Measurements from ENCODE around the gene SLC16A5. TPM values are rescaled to one million over a fixed set of nuclear protein-coding genes. Genes with fewer than 3 reads are reported as not detected.
A peak's percentile ranks its signal among the peaks of the same experiment; 100 is the strongest.
"Not testable (repeated sequence)": the region's sequence is repeated elsewhere in the genome, so short reads cannot be mapped to it uniquely, and the experiment has no call there.

The SLC16A5 gene
- total and polyA plus RNA-seq, 3 donors from 2014 or later, result 6.4 to 11.1 (median 6.9) TPM

- peaks cover 30% of the 10 kb centered on the region for H3K4me1 ChIP-seq
- WGBS, 2 donors, result 28 to 37% methylated on average over 5 of the region's 5 CpGs
- no peak overlapping the region for H3K4me3 ChIP-seq
- H3K36me3 ChIP-seq (ENCODE audit: low read depth, missing control alignments), result no peaks in the 10 kb centered on the region
- H3K27ac ChIP-seq, result peak overlapping the region; percentile 53 to 72
- DNase-seq, result no peak
- no peaks in the 10 kb centered on the region for H3K27me3 ChIP-seq
- H3K9me3 ChIP-seq, result no peaks in the 10 kb centered on the region
- intact Hi-C loops (cut with DNase I; ENCODE audit: low total_unique reads), result no loop called here
- TF ChIP-seq POLR2A (IDR thresholded peaks at IDR 0.05), result no peak
- no peak for TF ChIP-seq CTCF (IDR thresholded peaks at IDR 0.05)
These were observed 47.7 kb downstream of the SLC16A5 start for GRCh38 chr17:75135452-75135851.

GRCh38 chr17:75135946-75136345, 48.2 kb downstream of the SLC16A5 start:
- Histone ChIP-seq H3K36me3 (ENCODE audit: low read depth, missing control alignments) (no peaks in the 10 kb centered on the region), H3K4me1 (peaks cover 33% of the 10 kb centered on the region), H3K4me3 (no peak overlapping the region), H3K27me3 (no peaks in the 10 kb centered on the region), H3K27ac (peak overlapping the region; percentile 53 to 72), H3K9me3 (no peaks in the 10 kb centered on the region)
- WGBS, 2 donors, result 52 to 62% methylated on average over 8 of the region's 8 CpGs
- no peak for DNase-seq
- TF ChIP-seq POLR2A (IDR thresholded peaks at IDR 0.05), result no peak
- no peak for TF ChIP-seq CTCF (IDR thresholded peaks at IDR 0.05)
- intact Hi-C loops (cut with DNase I; ENCODE audit: low total_unique reads), result no loop called here

GRCh38 chr17:75137762-75138161, 50.0 kb downstream of the SLC16A5 start:
- H3K27ac ChIP-seq; H3K36me3 ChIP-seq (ENCODE audit: low read depth, missing control alignments); intact Hi-C loops (cut with DNase I; ENCODE audit: low total_unique reads); H3K27me3 ChIP-seq; H3K9me3 ChIP-seq; H3K4me3 ChIP-seq; DNase-seq: not testable (repeated sequence)
- 93 to 94% methylated on average over 9 of the region's 9 CpGs for WGBS, 2 donors
- H3K4me1 ChIP-seq, result peaks cover 24% of the 10 kb centered on the region

- WGBS, 2 donors, result 80 to 89% methylated on average over 5 of the region's 5 CpGs
- no peaks in the 10 kb centered on the region for H3K36me3 ChIP-seq (ENCODE audit: low read depth, missing control alignments)
- TF ChIP-seq CTCF (IDR thresholded peaks at IDR 0.05) (no peak), POLR2A (IDR thresholded peaks at IDR 0.05) (no peak)
These were observed 50.8 kb downstream of the SLC16A5 start for GRCh38 chr17:75138519-75138918.

GRCh38 chr17:75142236-75142971, 54.6 kb downstream of the SLC16A5 start:
- TF ChIP-seq CTCF (IDR thresholded peaks at IDR 0.05) (no peak), POLR2A (IDR thresholded peaks at IDR 0.05) (no peak)
- intact Hi-C loops (cut with DNase I; ENCODE audit: low total_unique reads), result no loop called here
- DNase-seq, result no peak
- H3K4me1 ChIP-seq, result peaks cover 6% of the 10 kb centered on the region
- no peaks in the 10 kb centered on the region for H3K9me3 ChIP-seq
- no peaks in the 10 kb centered on the region for H3K36me3 ChIP-seq (ENCODE audit: low read depth, missing control alignments)
- H3K4me3 ChIP-seq, result no peak overlapping the region
- no peaks in the 10 kb centered on the region for H3K27me3 ChIP-seq
- no peak overlapping the region for H3K27ac ChIP-seq
- WGBS, 2 donors, result 85 to 87% methylated on average over 13 of the region's 13 CpGs

More at GRCh38 chr17:75138519-75138918, 50.8 kb downstream of the SLC16A5 start:
- H3K27ac ChIP-seq, result peak overlapping the region in 1 of 2 donors; percentile 9
- no peak for DNase-seq
- H3K27me3 ChIP-seq, result no peaks in the 10 kb centered on the region
- no peak overlapping the region for H3K4me3 ChIP-seq
- intact Hi-C loops (cut with DNase I; ENCODE audit: low total_unique reads), result no loop called here
- no peaks in the 10 kb centered on the region for H3K9me3 ChIP-seq
- H3K4me1 ChIP-seq, result peaks cover 24% of the 10 kb centered on the region
